SH-SY5Y (cell line): ENCODE data around the gene USP6NL.

ENCODE experiments used
- GATA2 ChIP-seq: IDR thresholded peaks from 2 replicates; pipeline ENCODE4 v1.6.1; 2011; ENCODE audit warnings: mild to moderate bottlenecking, low read depth, low read length
- GATA3 ChIP-seq: IDR thresholded peaks from 2 replicates; pipeline ENCODE4 v1.6.1; 2011; ENCODE audit warnings: low read depth, mild to moderate bottlenecking, low read length, moderate library complexity

The USP6NL gene

GRCh38 chr10:11631890-11632587, 20.6 kb upstream of the USP6NL start:
- no peak for TF ChIP-seq GATA3
- TF ChIP-seq GATA2 = no peak

- TF ChIP-seq GATA2 (no peak), GATA3 (no peak)
These were observed 19.8 kb upstream of the USP6NL start for GRCh38 chr10:11631291-11631690.

- TF ChIP-seq GATA2 (no peak), GATA3 (no peak)
These were observed 18.3 kb upstream of the USP6NL start for GRCh38 chr10:11629731-11630130.

DNA sequence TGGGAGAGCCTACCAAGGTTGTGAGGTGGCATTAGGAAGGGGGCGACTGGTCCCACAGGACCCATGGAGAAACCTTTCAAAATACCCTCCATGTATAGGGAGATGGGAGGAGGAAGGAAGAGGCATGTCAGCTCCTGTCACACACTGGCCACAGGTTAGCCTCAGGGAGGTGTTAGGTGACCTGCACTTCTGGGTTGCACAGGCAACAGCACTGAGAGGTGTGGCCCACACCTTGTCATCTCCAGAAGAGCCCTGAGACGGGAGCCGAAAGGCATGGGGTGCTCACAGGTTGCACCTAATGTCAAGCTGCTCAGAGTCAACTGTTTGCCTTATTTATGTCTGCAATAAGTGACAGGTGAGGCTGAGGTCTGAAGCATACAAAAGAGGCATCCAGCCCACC, 14.6 kb upstream of the USP6NL start:
- TF ChIP-seq GATA2 (no peak), GATA3 (no peak)

- TF ChIP-seq GATA3 = no peak
- no peak for TF ChIP-seq GATA2
These were observed 13.7 kb upstream of the USP6NL start for GRCh38 chr10:11625019-11625735.

- TF ChIP-seq GATA3 (no peak), GATA2 (no peak)
These were observed 5.8 kb upstream of the USP6NL start for GRCh38 chr10:11617233-11617632.

DNA sequence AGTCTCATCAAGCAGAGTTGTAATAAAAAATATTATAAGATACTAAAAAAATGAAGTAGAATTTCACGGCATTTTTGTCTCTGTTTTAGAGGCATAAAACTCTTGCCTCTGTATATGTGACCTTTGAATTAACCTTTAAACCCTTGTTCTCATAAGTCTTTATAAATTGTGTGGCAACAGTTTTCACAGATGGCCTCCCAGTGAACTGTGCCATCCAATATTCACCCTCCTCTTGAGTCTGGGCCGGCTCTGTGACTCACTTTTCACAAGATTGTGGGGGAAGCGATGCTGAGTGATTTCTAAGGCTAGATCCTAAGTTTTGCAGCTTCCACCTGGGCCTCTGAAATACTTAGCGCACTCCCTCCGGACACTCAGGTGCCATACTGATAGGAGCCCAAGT, 4.6 kb upstream of the USP6NL start:
- TF ChIP-seq GATA2 = no peak
- no peak for TF ChIP-seq GATA3

GRCh38 chr10:11615396-11615795, 3.9 kb upstream of the USP6NL start:
- TF ChIP-seq GATA2 (no peak), GATA3 (no peak)

- no peak for TF ChIP-seq GATA2
- no peak for TF ChIP-seq GATA3
These were observed 861 bp upstream of the USP6NL start for GRCh38 chr10:11612021-11613001.

GRCh38 chr10:11610826-11611247, 613 bp downstream of the USP6NL start:
- TF ChIP-seq GATA2 = no peak
- TF ChIP-seq GATA3 = no peak

GRCh38 chr10:11610166-11610825, 1.2 kb downstream of the USP6NL start:
- TF ChIP-seq GATA3 (no peak), GATA2 (no peak)

DNA sequence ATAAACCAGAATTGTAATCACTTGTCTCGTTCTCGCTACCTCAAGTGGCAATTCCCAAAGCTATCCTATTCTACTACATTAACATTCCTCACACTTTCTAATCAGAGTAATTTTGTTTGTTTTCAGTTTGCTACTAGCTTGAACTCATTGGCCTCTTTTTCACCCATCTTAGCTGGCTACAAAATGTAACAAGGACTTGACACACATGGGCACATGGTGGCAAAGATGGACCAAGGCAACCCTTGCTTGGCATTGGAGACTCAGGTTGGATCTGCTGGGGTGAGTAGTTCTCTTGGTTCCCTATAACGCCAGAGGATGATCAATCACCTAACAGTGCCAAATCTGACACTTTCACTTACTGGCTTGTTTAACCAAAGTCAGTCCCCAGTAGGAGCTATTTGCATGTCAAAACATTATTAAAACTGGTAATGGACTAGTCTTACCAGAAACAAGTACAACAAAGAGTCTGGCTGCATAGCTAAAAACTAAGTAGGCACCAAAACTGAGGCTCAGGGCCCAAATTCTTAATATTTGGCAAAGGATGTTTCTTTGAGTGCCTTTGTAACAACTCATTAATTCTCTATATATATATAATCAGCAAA, 1.9 kb downstream of the USP6NL start:
- no peak for TF ChIP-seq GATA3
- TF ChIP-seq GATA2 = no peak

GRCh38 chr10:11609052-11609451, 2.4 kb downstream of the USP6NL start:
- TF ChIP-seq GATA3 = no peak
- no peak for TF ChIP-seq GATA2
